Mesenchymal stem cell (in vitro differentiated cells and primary cell): ENCODE measurements around the gene DNAJA3.

Experiments used
- DNase-seq: peaks from one replicate; pipeline ENCODE4 v3.0.0-alpha.2; 2013
- H2AFZ ChIP-seq: one replicate; pipeline ENCODE4 v1.6.1; 2013; ENCODE audit warnings: low read depth, mild to moderate bottlenecking, control low read depth, inconsistent platforms, low read length, moderate library complexity
- H2AK5ac ChIP-seq: 2 replicates; pipeline ENCODE4 v1.6.1; 2013; ENCODE audit warnings: low read length, moderate library complexity, mild to moderate bottlenecking, inconsistent platforms; ENCODE audit not compliant: severe bottlenecking
- H2BK120ac ChIP-seq: one replicate; pipeline ENCODE4 v1.6.1; 2013; ENCODE audit warnings: low read depth, mild to moderate bottlenecking, inconsistent platforms, low read length, moderate library complexity
- H2BK12ac ChIP-seq, 2 experiments: one replicate each; pipeline ENCODE4 v1.6.1; 2013; ENCODE audit warnings: inconsistent platforms in 2 of 2, low read length in 2 of 2, mild to moderate bottlenecking in 2 of 2, moderate library complexity in 2 of 2, control low read depth in 1 of 2
- H2BK15ac ChIP-seq: one replicate; pipeline ENCODE4 v1.6.1; 2013; ENCODE audit warnings: mild to moderate bottlenecking, low read depth, inconsistent platforms; ENCODE audit not compliant: poor library complexity, severe bottlenecking
- H2BK5ac ChIP-seq: 2 replicates; pipeline ENCODE4 v1.6.1; 2013; ENCODE audit warnings: low read depth, mild to moderate bottlenecking, low read length, control low read depth, inconsistent platforms; ENCODE audit not compliant: poor library complexity, severe bottlenecking
- H3K14ac ChIP-seq, 2 experiments: one replicate each; pipeline ENCODE4 v1.6.1; 2013; ENCODE audit warnings: inconsistent platforms in 2 of 2, low read length in 2 of 2, control low read depth in 1 of 2, mild to moderate bottlenecking in 1 of 2, moderate library complexity in 1 of 2
- H3K18ac ChIP-seq, 2 experiments: one replicate each; pipeline ENCODE4 v1.6.1; 2013; ENCODE audit warnings: inconsistent platforms in 2 of 2, low read length in 2 of 2, control low read depth in 1 of 2, low read depth in 1 of 2, mild to moderate bottlenecking in 1 of 2
- H3K23ac ChIP-seq, 2 experiments: one replicate each; pipeline ENCODE4 v1.6.1; 2013; ENCODE audit warnings: inconsistent platforms in 2 of 2, low read length in 2 of 2, mild to moderate bottlenecking in 2 of 2, moderate library complexity in 2 of 2, control low read depth in 1 of 2
- H3K27ac ChIP-seq: 2 replicates; pipeline ENCODE4 v1.5.1; 2013; ENCODE audit warnings: mild to moderate bottlenecking, moderate library complexity, low read length, control low read depth, inconsistent platforms; ENCODE audit not compliant: poor library complexity, severe bottlenecking
- H3K27me3 ChIP-seq, 2 experiments: 2 replicates each; pipeline versions ENCODE4 v1.6.1 to v1.7.0; 2013; ENCODE audit warnings: low read length in 2 of 2, mild to moderate bottlenecking in 2 of 2, moderate library complexity in 2 of 2, control low read depth in 1 of 2, inconsistent platforms in 1 of 2; ENCODE audit not compliant: control insufficient read depth in 1 of 2, insufficient read depth in 1 of 2
- H3K36me3 ChIP-seq, 2 experiments: 2 replicates each; pipeline versions ENCODE4 v1.6.1 to v1.7.0; 2013; ENCODE audit warnings: low read length in 2 of 2, control low read depth in 1 of 2, inconsistent platforms in 1 of 2, low read depth in 1 of 2, mild to moderate bottlenecking in 1 of 2; ENCODE audit not compliant: insufficient read depth in 2 of 2, control insufficient read depth in 1 of 2
- H3K4ac ChIP-seq, 2 experiments: one replicate each; pipeline ENCODE4 v1.6.1; 2013; ENCODE audit warnings: inconsistent platforms in 2 of 2, low read length in 2 of 2, mild to moderate bottlenecking in 2 of 2, moderate library complexity in 2 of 2, control low read depth in 1 of 2, low read depth in 1 of 2
- H3K4me1 ChIP-seq: 2 replicates; pipeline ENCODE4 v1.6.1; 2013; ENCODE audit warnings: low read depth, low read length, control low read depth; ENCODE audit not compliant: control insufficient read depth, insufficient read depth
- H3K4me2 ChIP-seq: 2 replicates; pipeline ENCODE4 v1.6.1; 2013; ENCODE audit warnings: low read length, mild to moderate bottlenecking, inconsistent platforms; ENCODE audit not compliant: poor library complexity, severe bottlenecking
- H3K4me3 ChIP-seq, 2 experiments: 2 replicates each; pipeline versions ENCODE4 v1.5.1 to v1.7.0; 2013; ENCODE audit warnings: low read length in 2 of 2, mild to moderate bottlenecking in 2 of 2, control low read depth in 1 of 2, low read depth in 1 of 2; ENCODE audit not compliant: insufficient read depth in 1 of 2
- H3K79me1 ChIP-seq: replicated peaks from 2 replicates; pipeline ENCODE4 v1.6.1; 2013; ENCODE audit warnings: mild to moderate bottlenecking, control low read depth, low read length, inconsistent platforms; ENCODE audit not compliant: poor library complexity, severe bottlenecking
- H3K9ac ChIP-seq: 2 replicates; pipeline ENCODE4 v1.7.0; 2013; ENCODE audit warnings: mild to moderate bottlenecking, low read length, moderate library complexity
- H3K9me3 ChIP-seq: 2 replicates; pipeline ENCODE4 v1.7.0; 2013; ENCODE audit warnings: mild to moderate bottlenecking, low read length; ENCODE audit not compliant: control insufficient read depth
- H4K8ac ChIP-seq: one replicate; pipeline ENCODE4 v1.6.1; 2013; ENCODE audit warnings: inconsistent platforms, mild to moderate bottlenecking, low read length, moderate library complexity
- H4K91ac ChIP-seq: one replicate; pipeline ENCODE4 v1.6.1; 2013; ENCODE audit warnings: mild to moderate bottlenecking, low read length, inconsistent platforms
- WGBS: methylation state at CpG from one replicate; pipeline ENCODE4 v1.1.7; 2013; ENCODE audit warnings: mixed read lengths; 5-methylcytosine and 5-hydroxymethylcytosine counted together

Gene DNAJA3

GRCh38 chr16:4409081-4409932 lies 16.4 kb upstream of the DNAJA3 start:
- Histone ChIP-seq H2BK15ac (peak overlapping the region; percentile 36), H3K27me3 (no peaks in the 10 kb centered on the region), H3K79me1 (peaks cover 26% of the 10 kb centered on the region), H3K14ac (peak overlapping the region in 1 of 2 experiments; percentile 90), H3K4me3 (no peak overlapping the region), H2AFZ (no peak overlapping the region), H2BK120ac (peak overlapping the region; percentile 45), H3K9me3 (no peaks in the 10 kb centered on the region), H2BK5ac (no peak overlapping the region), H3K4ac (peak overlapping the region; percentile 41 to 46), H3K27ac (peak overlapping the region; percentile 54), H2AK5ac (peak overlapping the region; percentile 57), H3K4me2 (no peak overlapping the region), H3K23ac (peak overlapping the region in 1 of 2 experiments; percentile 5), H4K91ac (peak overlapping the region; percentile 64), H2BK12ac (peak overlapping the region; percentile 75), H3K18ac (peak overlapping the region in 1 of 2 experiments; percentile 77), H3K36me3 (peaks cover 37 to 61% of the 10 kb centered on the region in 2 experiments), H3K4me1 (peaks cover 16% of the 10 kb centered on the region), H4K8ac (peak overlapping the region; percentile 73), H3K9ac (no peak overlapping the region)
- peak; percentile 28 for DNase-seq
- 92% methylated on average over 19 of the region's 19 CpGs for WGBS

GRCh38 chr16:4410335-4411075 lies 15.2 kb upstream of the DNAJA3 start:
- Histone ChIP-seq H3K4me1 (peaks cover 21% of the 10 kb centered on the region), H4K91ac (no peak overlapping the region), H3K4ac (no peak overlapping the region), H2BK5ac (no peak overlapping the region), H3K79me1 (peaks cover 33% of the 10 kb centered on the region), H3K27ac (no peak overlapping the region), H3K9ac (no peak overlapping the region), H3K23ac (no peak overlapping the region), H3K9me3 (no peaks in the 10 kb centered on the region), H2AFZ (no peak overlapping the region), H2BK120ac (no peak overlapping the region), H2BK15ac (no peak overlapping the region), H3K4me2 (no peak overlapping the region), H2AK5ac (no peak overlapping the region), H3K27me3 (no peaks in the 10 kb centered on the region), H3K36me3 (peaks cover 27 to 49% of the 10 kb centered on the region in 2 experiments), H2BK12ac (no peak overlapping the region), H3K4me3 (no peak overlapping the region), H4K8ac (no peak overlapping the region), H3K14ac (no peak overlapping the region), H3K18ac (no peak overlapping the region)
- WGBS = 50% methylated on average over 15 of the region's 15 CpGs
- DNase-seq = peak; percentile 96

- no peak overlapping the region for H3K23ac ChIP-seq
- H3K4me3 ChIP-seq = no peak overlapping the region
- peaks cover 18 to 40% of the 10 kb centered on the region in 2 experiments for H3K36me3 ChIP-seq
- peak; percentile 40 for DNase-seq
- no peak overlapping the region for H4K8ac ChIP-seq
- no peak overlapping the region for H3K27ac ChIP-seq
- H3K4me2 ChIP-seq = no peak overlapping the region
- H3K18ac ChIP-seq = peak overlapping the region; percentile 33 to 55
- no peak overlapping the region for H2BK5ac ChIP-seq
- peak overlapping the region; percentile 88 for H4K91ac ChIP-seq
- peak overlapping the region; percentile 71 to 72 for H3K4ac ChIP-seq
- no peaks in the 10 kb centered on the region for H3K27me3 ChIP-seq
- H2BK12ac ChIP-seq = peak overlapping the region; percentile 20 to 87
- H3K9ac ChIP-seq = peak overlapping the region; percentile 21
- WGBS = 76% methylated on average over 15 of the region's 16 CpGs
- no peak overlapping the region for H2AK5ac ChIP-seq
- no peak overlapping the region for H2AFZ ChIP-seq
- H3K9me3 ChIP-seq = no peaks in the 10 kb centered on the region
- H2BK120ac ChIP-seq = peak overlapping the region; percentile 80
- peak overlapping the region in 1 of 2 experiments; percentile 61 for H3K14ac ChIP-seq
- peaks cover 39% of the 10 kb centered on the region for H3K79me1 ChIP-seq
- H2BK15ac ChIP-seq = peak overlapping the region; percentile 30
- H3K4me1 ChIP-seq = peaks cover 25% of the 10 kb centered on the region
Measured at GRCh38 chr16:4411684-4412083, 14.0 kb upstream of the DNAJA3 start.

GRCh38 chr16:4412159-4412558 lies 13.5 kb upstream of the DNAJA3 start:
- no peak overlapping the region for H4K8ac ChIP-seq
- H2BK12ac ChIP-seq = peak overlapping the region; percentile 20 to 37
- H3K4me1 ChIP-seq = peaks cover 29% of the 10 kb centered on the region
- no peak for DNase-seq
- peaks cover 39% of the 10 kb centered on the region for H3K79me1 ChIP-seq
- H3K23ac ChIP-seq = no peak overlapping the region
- H2BK5ac ChIP-seq = no peak overlapping the region
- H3K9ac ChIP-seq = peak overlapping the region; percentile 21
- H3K4ac ChIP-seq = peak overlapping the region in 1 of 2 experiments; percentile 5
- H3K14ac ChIP-seq = no peak overlapping the region
- no peak overlapping the region for H2AFZ ChIP-seq
- H3K36me3 ChIP-seq = peaks cover 17 to 40% of the 10 kb centered on the region in 2 experiments
- no peak overlapping the region for H3K27ac ChIP-seq
- no peak overlapping the region for H2BK15ac ChIP-seq
- WGBS = 96% methylated on average over 8 of the region's 8 CpGs
- no peaks in the 10 kb centered on the region for H3K9me3 ChIP-seq
- H2AK5ac ChIP-seq = no peak overlapping the region
- H3K18ac ChIP-seq = no peak overlapping the region
- H2BK120ac ChIP-seq = no peak overlapping the region
- H4K91ac ChIP-seq = peak overlapping the region; percentile 9
- H3K4me3 ChIP-seq = no peak overlapping the region
- H3K4me2 ChIP-seq = no peak overlapping the region
- H3K27me3 ChIP-seq = no peaks in the 10 kb centered on the region
